ENCODE results near the gene HNRNPA2B1. TPM values are rescaled to one million over a fixed set of nuclear protein-coding genes. Genes with fewer than 3 reads are reported as not detected.

The HNRNPA2B1 gene
- polyA plus RNA-seq, 1 of the 3 experiments (the other 2 are of a cell fraction) = 483 TPM

DNA sequence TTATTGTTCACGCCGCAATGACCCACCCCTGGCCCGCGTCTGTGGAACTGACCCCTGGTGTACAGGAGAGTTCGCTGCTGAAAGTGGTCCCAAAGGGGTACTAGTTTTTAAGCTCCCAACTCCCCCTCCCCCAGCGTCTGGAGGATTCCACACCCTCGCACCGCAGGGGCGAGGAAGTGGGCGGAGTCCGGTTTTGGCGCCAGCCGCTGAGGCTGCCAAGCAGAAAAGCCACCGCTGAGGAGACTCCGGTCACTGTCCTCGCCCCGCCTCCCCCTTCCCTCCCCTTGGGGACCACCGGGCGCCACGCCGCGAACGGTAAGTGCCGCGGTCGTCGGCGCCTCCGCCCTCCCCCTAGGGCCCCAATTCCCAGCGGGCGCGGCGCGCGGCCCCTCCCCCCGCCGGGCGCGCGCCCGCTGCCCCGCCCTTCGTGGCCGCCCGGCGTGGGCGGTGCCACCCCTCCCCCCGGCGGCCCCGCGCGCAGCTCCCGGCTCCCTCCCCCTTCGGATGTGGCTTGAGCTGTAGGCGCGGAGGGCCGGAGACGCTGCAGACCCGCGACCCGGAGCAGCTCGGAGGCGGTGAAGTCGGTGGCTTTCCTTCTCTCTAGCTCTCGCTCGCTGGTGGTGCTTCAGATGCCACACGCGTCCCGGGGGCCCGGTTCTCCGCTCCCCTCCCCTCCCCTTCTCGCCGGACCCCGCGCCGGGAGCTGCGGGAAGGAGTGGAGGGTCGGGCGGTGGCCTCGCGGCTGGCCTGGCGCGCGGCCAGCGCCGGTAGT is 887 bp upstream of the HNRNPA2B1 start, which contains the start of gene CBX3:
CBX3 (plus strand) TSS at position 499 of the 772 bp plus-strand sequence. CDS start 1,254 bp downstream, outside the sequence.
- H3K9ac ChIP-seq = peak within 1 kb of the TSS; percentile 99
- peak within 1 kb of the TSS; percentile 100 for H3K4me3 ChIP-seq (ENCODE audit: low read depth in 2 of 2, low read length in 1 of 2)
- H3K27me3 ChIP-seq (ENCODE audit: insufficient read depth) = no peaks in the 10 kb centered on the region
- POLR2A ChIA-PET = interaction anchor here (0.6 to 5.7 kb wide), 12 partner anchors 9 to 123 kb away, joined by 3 to 51 read pairs (median 4); partner anchors contain the start of gene NFE2L3
- DNase-seq = peak; percentile 98
- H2AFZ ChIP-seq (ENCODE audit: low read depth) = peak within 1 kb of the TSS; percentile 66; the same call in 1 of the 2 replicates
- CTCF ChIA-PET = interaction anchor here (0.8 to 11.3 kb wide), 9 partner anchors 9 to 467 kb away, joined by 3 to 260 read pairs (median 6); no protein-coding TSS in a partner anchor
- H3K27ac ChIP-seq (ENCODE audit: low read depth in 2 of 2, low read length in 1 of 2) = peak within 1 kb of the TSS; percentile 99 to 100
- H3K36me3 ChIP-seq (replicated peaks in 1 of 2; ENCODE audit: control insufficient read depth in 1 of 2, insufficient read depth in 2 of 2, low read length in 1 of 2) = peaks cover 58 to 59% of the 10 kb centered on the region in 2 experiments
- peaks cover 78% of the 10 kb centered on the region for H4K20me1 ChIP-seq (ENCODE audit: insufficient read depth)
- H3K9me2 ChIP-seq = no peaks in the 10 kb centered on the region
- H3K79me2 ChIP-seq (ENCODE audit: insufficient read depth) = peaks cover 89% of the 10 kb centered on the region
- H3K4me1 ChIP-seq (ENCODE audit: control insufficient read depth in 1 of 2, insufficient read depth in 2 of 2, low read depth in 1 of 2, low read length in 1 of 2) = peaks cover 20 to 29% of the 10 kb centered on the region in 2 experiments
- H3K4me2 ChIP-seq = peak within 1 kb of the TSS; percentile 77
- peaks cover 35% of the 10 kb centered on the region for H3F3A ChIP-seq (replicated peaks; ENCODE audit: insufficient read depth)
- under 1% methylated on average over 32 of the region's 86 CpGs for WGBS (ENCODE audit: low lambda C conversion rate)
- H3K9me3 ChIP-seq = no peaks in the 10 kb centered on the region
- TF ChIP-seq, protein P1, sequence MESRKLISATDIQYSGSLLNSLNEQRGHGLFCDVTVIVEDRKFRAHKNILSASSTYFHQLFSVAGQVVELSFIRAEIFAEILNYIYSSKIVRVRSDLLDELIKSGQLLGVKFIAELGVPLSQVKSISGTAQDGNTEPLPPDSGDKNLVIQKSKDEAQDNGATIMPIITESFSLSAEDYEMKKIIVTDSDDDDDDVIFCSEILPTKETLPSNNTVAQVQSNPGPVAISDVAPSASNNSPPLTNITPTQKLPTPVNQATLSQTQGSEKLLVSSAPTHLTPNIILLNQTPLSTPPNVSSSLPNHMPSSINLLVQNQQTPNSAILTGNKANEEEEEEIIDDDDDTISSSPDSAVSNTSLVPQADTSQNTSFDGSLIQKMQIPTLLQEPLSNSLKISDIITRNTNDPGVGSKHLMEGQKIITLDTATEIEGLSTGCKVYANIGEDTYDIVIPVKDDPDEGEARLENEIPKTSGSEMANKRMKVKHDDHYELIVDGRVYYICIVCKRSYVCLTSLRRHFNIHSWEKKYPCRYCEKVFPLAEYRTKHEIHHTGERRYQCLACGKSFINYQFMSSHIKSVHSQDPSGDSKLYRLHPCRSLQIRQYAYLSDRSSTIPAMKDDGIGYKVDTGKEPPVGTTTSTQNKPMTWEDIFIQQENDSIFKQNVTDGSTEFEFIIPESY (IDR thresholded peaks at IDR 0.05; ENCODE audit: borderline replicate concordance, low read depth) = peak; percentile 44; the same call in 1 of the 2 replicates
- no peak for TF ChIP-seq ELF1 (IDR thresholded peaks at IDR 0.05)
- no peak for TF ChIP-seq FOXM1 (IDR thresholded peaks at IDR 0.05; ENCODE audit: low read depth)
- no peak for TF ChIP-seq EZH2phosphoT487 (IDR thresholded peaks at IDR 0.05; ENCODE audit: borderline replicate concordance, low read depth)
- TF ChIP-seq, protein P2, sequence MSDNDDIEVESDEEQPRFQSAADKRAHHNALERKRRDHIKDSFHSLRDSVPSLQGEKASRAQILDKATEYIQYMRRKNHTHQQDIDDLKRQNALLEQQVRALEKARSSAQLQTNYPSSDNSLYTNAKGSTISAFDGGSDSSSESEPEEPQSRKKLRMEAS (IDR thresholded peaks at IDR 0.05; ENCODE audit: low read depth) = peak; percentile 14
- peak; percentile 96 for TF ChIP-seq POLR2AphosphoS5 (IDR thresholded peaks at IDR 0.05; ENCODE audit: low read depth, low read length)
- TF ChIP-seq, protein P3, sequence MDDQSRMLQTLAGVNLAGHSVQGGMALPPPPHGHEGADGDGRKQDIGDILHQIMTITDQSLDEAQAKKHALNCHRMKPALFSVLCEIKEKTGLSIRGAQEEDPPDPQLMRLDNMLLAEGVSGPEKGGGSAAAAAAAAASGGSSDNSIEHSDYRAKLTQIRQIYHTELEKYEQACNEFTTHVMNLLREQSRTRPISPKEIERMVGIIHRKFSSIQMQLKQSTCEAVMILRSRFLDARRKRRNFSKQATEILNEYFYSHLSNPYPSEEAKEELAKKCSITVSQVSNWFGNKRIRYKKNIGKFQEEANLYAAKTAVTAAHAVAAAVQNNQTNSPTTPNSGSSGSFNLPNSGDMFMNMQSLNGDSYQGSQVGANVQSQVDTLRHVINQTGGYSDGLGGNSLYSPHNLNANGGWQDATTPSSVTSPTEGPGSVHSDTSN (IDR thresholded peaks at IDR 0.05) = peak; percentile 1; the same call in 1 of the 2 replicates
- no peak for TF ChIP-seq SIN3A (IDR thresholded peaks at IDR 0.05; ENCODE audit: borderline replicate concordance, low read depth, low read length)
- no peak for TF ChIP-seq MEF2A (IDR thresholded peaks at IDR 0.05; ENCODE audit: borderline replicate concordance, low read depth)
- peak; percentile 97 for TF ChIP-seq TAF1 (IDR thresholded peaks at IDR 0.05; ENCODE audit: borderline replicate concordance, low read depth, low read length)
- peak; percentile 5 to 12; a peak in 1 of 4 replicates for TF ChIP-seq EP300 (IDR thresholded peaks at IDR 0.05; ENCODE audit: borderline replicate concordance in 1 of 2, low read depth in 1 of 2, low read length in 1 of 2)
- no peak for TF ChIP-seq YY1 (IDR thresholded peaks at IDR 0.05; ENCODE audit: low read depth)
- TF ChIP-seq CHD2 (IDR thresholded peaks at IDR 0.05; ENCODE audit: low read length, partially characterized antibody) = peak; percentile 63
- TF ChIP-seq CTCF (IDR thresholded peaks at IDR 0.05) = no peak
- 0 out of 2 replicates have a peak, but pooled peaks have one; percentile 29 for TF ChIP-seq NFIC (IDR thresholded peaks at IDR 0.05; ENCODE audit: borderline replicate concordance)
- peak; percentile 72; the same call in 1 of the 2 replicates for TF ChIP-seq REST (IDR thresholded peaks at IDR 0.05; ENCODE audit: low read depth, low read length)
- no peak for TF ChIP-seq GABPA (IDR thresholded peaks at IDR 0.05; ENCODE audit: low read depth)
- TF ChIP-seq FOSL2 (IDR thresholded peaks at IDR 0.05; ENCODE audit: borderline replicate concordance, low read depth) = no peak
- no peak for TF ChIP-seq RFX5 (IDR thresholded peaks at IDR 0.05; ENCODE audit: low read length)
- TF ChIP-seq RXRA (IDR thresholded peaks at IDR 0.05; ENCODE audit: borderline replicate concordance, low read depth) = peak; percentile 35; the same call in 1 of the 2 replicates
- peak; percentile 49 for TF ChIP-seq TCF12 (IDR thresholded peaks at IDR 0.05)
- peak; percentile 39 for TF ChIP-seq NRF1 (IDR thresholded peaks at IDR 0.05; ENCODE audit: low read depth, low read length)
- TF ChIP-seq MXI1 (IDR thresholded peaks at IDR 0.05; ENCODE audit: low read depth, low read length) = peak; percentile 69; the same call in 1 of the 2 replicates
- TF ChIP-seq JUND (IDR thresholded peaks at IDR 0.05) = no peak
